ENCODE data around the gene ERBB4.

The ERBB4 gene

GRCh38 chr2:212426637-212427412, 111.8 kb downstream of the ERBB4 start:
- Mint-ChIP-seq H3K4me1 (ENCODE audit: low read depth) (no peaks in the 10 kb centered on the region), H3K27ac (no peak overlapping the region), H3K27me3 (no peaks in the 10 kb centered on the region), H3K36me3 (no peaks in the 10 kb centered on the region), H3K4me3 (no peak overlapping the region), H3K9me3 (ENCODE audit: low read depth) (no peaks in the 10 kb centered on the region)

DNA sequence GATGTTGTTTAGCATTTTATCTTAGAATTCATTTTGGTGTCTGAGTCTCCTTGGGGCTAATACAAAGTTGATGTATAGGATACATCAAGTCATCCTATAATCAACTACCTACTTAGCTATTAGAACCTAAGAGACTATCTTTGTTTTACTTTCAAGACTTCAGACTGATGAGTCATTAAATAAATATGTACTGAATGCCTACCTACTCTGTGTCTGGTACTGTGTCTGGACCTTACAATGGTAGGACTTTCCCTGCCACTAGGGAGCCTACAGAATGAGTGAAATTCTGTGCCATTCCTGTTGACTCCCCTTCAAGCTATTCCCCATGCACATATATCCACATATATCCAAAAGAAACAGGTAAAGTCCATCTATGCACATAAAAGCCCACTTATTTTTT, 114.5 kb downstream of the ERBB4 start:
- Mint-ChIP-seq H3K4me1 (ENCODE audit: low read depth) (no peaks in the 10 kb centered on the region), H3K27me3 (no peaks in the 10 kb centered on the region), H3K36me3 (no peaks in the 10 kb centered on the region), H3K27ac (no peak overlapping the region), H3K9me3 (ENCODE audit: low read depth) (no peaks in the 10 kb centered on the region), H3K4me3 (no peak overlapping the region)

GRCh38 chr2:212423089-212423488, 115.5 kb downstream of the ERBB4 start:
- Mint-ChIP-seq H3K4me3 (no peak overlapping the region), H3K4me1 (ENCODE audit: low read depth) (no peaks in the 10 kb centered on the region), H3K36me3 (no peaks in the 10 kb centered on the region), H3K9me3 (ENCODE audit: low read depth) (no peaks in the 10 kb centered on the region), H3K27me3 (no peaks in the 10 kb centered on the region), H3K27ac (no peak overlapping the region)

GRCh38 chr2:212421556-212422334, 116.9 kb downstream of the ERBB4 start:
- Mint-ChIP-seq H3K27ac (no peak overlapping the region), H3K36me3 (no peaks in the 10 kb centered on the region), H3K9me3 (ENCODE audit: low read depth) (no peaks in the 10 kb centered on the region), H3K4me1 (ENCODE audit: low read depth) (no peaks in the 10 kb centered on the region), H3K4me3 (no peak overlapping the region), H3K27me3 (no peaks in the 10 kb centered on the region)

DNA sequence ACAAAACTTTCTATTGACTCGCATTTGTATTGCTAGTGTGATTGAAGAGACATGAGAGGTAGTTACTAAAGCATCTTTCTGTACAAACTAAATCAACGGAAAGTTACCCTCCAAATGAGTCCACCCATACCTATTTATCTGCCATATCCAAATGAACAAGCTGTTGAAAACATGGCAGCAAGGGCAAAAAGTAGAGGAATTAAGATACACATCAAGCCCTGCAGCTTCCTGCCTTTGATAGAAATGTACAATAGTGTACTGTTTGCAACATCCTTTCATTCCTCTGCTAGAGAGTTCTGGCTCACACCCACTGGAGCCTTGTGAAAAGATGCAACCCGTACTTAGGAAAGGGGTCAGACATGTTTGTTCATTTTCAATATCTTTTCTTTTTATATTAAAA, 122.5 kb downstream of the ERBB4 start:
- Mint-ChIP-seq H3K36me3 (no peaks in the 10 kb centered on the region), H3K27ac (no peak overlapping the region), H3K4me1 (ENCODE audit: low read depth) (no peaks in the 10 kb centered on the region), H3K27me3 (no peaks in the 10 kb centered on the region), H3K9me3 (ENCODE audit: low read depth) (no peaks in the 10 kb centered on the region), H3K4me3 (no peak overlapping the region)

GRCh38 chr2:212414767-212415211, 123.8 kb downstream of the ERBB4 start:
- Mint-ChIP-seq H3K4me3 (no peak overlapping the region), H3K27me3 (no peaks in the 10 kb centered on the region), H3K36me3 (no peaks in the 10 kb centered on the region), H3K4me1 (ENCODE audit: low read depth) (no peaks in the 10 kb centered on the region), H3K27ac (no peak overlapping the region), H3K9me3 (ENCODE audit: low read depth) (no peaks in the 10 kb centered on the region)

DNA sequence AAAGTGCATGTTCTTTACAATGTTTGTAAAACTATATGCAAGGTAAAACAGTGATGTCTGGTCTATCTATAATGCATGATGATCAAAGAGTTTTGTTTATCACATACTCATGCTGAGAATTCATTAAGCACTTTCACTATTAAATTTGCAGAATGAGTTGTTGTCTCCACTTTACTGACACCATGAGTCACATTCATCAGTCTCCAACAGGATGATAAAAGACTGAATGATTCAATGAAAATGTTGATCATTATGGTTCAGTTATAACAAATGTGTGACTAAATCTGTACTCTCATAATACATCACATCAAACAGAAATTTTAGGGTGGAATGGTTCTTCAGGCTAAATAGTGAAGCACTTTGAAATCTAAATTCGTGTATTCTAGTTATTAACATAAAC, 129.0 kb downstream of the ERBB4 start:
- no peaks in the 10 kb centered on the region for H3K4me1 Mint-ChIP-seq (ENCODE audit: low read depth)
- no peak overlapping the region for H3K4me3 Mint-ChIP-seq
- H3K27me3 Mint-ChIP-seq, result no peaks in the 10 kb centered on the region
- no peaks in the 10 kb centered on the region for H3K36me3 Mint-ChIP-seq
- H3K27ac Mint-ChIP-seq, result no peak overlapping the region
- peaks cover 5% of the 10 kb centered on the region for H3K9me3 Mint-ChIP-seq (ENCODE audit: low read depth)

GRCh38 chr2:212408524-212408923, 130.1 kb downstream of the ERBB4 start:
- Mint-ChIP-seq H3K9me3 (ENCODE audit: low read depth) (peaks cover 10% of the 10 kb centered on the region), H3K4me3 (no peak overlapping the region), H3K36me3 (no peaks in the 10 kb centered on the region), H3K4me1 (ENCODE audit: low read depth) (no peaks in the 10 kb centered on the region), H3K27me3 (no peaks in the 10 kb centered on the region), H3K27ac (no peak overlapping the region)

GRCh38 chr2:212406716-212407115, 131.9 kb downstream of the ERBB4 start:
- H3K4me3 Mint-ChIP-seq, result no peak overlapping the region
- H3K4me1 Mint-ChIP-seq (ENCODE audit: low read depth), result no peaks in the 10 kb centered on the region
- H3K9me3 Mint-ChIP-seq (ENCODE audit: low read depth), result peaks cover 10% of the 10 kb centered on the region
- no peak overlapping the region for H3K27ac Mint-ChIP-seq
- H3K36me3 Mint-ChIP-seq, result no peaks in the 10 kb centered on the region
- H3K27me3 Mint-ChIP-seq, result no peaks in the 10 kb centered on the region

DNA sequence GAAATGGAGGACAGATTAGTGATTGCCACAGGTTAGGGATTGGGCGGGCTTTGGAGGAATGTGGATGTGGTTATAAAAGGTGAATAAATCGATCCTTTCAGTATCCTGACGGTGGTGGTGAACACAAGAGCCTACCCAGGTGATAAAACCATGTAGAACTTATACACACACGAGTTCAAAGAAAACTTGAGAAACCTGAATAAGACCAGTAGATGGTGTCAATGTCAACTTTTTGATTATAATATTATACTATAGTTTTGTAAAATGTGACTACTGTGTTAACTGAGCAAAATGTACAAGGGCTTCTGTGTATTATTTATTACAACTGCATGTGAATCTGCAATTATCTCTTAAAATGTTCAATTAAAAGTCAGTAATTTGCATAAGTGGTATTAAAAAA, 136.3 kb downstream of the ERBB4 start:
- Mint-ChIP-seq H3K27ac (no peak overlapping the region), H3K9me3 (ENCODE audit: low read depth) (peaks cover 10% of the 10 kb centered on the region), H3K4me1 (ENCODE audit: low read depth) (no peaks in the 10 kb centered on the region), H3K4me3 (no peak overlapping the region), H3K36me3 (no peaks in the 10 kb centered on the region), H3K27me3 (no peaks in the 10 kb centered on the region)

GRCh38 chr2:212398316-212398715, 140.3 kb downstream of the ERBB4 start:
- Mint-ChIP-seq H3K4me3 (no peak overlapping the region), H3K9me3 (ENCODE audit: low read depth) (no peaks in the 10 kb centered on the region), H3K4me1 (ENCODE audit: low read depth) (no peaks in the 10 kb centered on the region), H3K27me3 (no peaks in the 10 kb centered on the region), H3K36me3 (no peaks in the 10 kb centered on the region), H3K27ac (no peak overlapping the region)

DNA sequence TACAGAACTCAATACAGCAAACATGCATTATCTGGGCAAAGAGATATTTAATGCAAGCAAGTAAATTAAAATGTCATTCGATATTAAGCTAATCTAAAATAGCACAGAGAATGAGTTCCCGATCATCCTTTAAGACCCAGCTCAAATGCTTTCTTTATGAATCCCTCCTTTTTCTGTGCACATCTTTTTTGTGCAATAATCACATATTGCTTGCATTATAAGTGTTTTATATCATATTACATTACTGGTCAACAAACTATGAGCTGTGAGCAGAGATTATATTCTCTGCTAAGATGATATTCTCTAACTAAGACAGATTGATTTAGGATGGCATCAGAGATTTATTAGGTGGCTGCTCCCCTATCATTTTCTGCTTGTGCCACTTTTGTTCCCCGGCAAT, 146.1 kb downstream of the ERBB4 start:
- Mint-ChIP-seq H3K4me3 (no peak overlapping the region), H3K27me3 (no peaks in the 10 kb centered on the region), H3K36me3 (no peaks in the 10 kb centered on the region), H3K9me3 (ENCODE audit: low read depth) (no peaks in the 10 kb centered on the region), H3K27ac (no peak overlapping the region), H3K4me1 (ENCODE audit: low read depth) (no peaks in the 10 kb centered on the region)

- H3K4me1 Mint-ChIP-seq (ENCODE audit: low read depth), result no peaks in the 10 kb centered on the region
Measured at GRCh38 chr2:212392043-212392442, 146.6 kb downstream of the ERBB4 start.

DNA sequence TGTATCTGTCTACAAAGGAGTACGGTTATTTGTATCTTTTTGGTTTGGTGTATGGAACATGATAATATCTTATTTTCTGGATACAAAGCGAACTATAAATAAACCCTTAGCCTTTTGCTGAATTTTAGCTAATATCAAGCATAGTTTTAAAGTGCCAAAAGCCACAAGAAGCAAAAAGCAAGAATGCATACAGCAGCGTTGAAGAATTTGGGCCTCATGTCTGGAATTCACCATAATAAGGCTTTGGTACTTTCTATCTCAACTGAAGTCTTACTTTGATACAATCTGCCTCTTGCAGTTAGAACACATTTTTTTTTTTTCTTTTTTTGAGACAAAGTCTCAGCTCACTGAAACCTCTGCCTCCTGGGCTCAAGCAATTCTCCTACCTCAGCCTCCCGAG, 151.5 kb downstream of the ERBB4 start:
- Mint-ChIP-seq H3K4me3 (no peak overlapping the region), H3K9me3 (ENCODE audit: low read depth) (no peaks in the 10 kb centered on the region), H3K4me1 (ENCODE audit: low read depth) (no peaks in the 10 kb centered on the region), H3K27ac (no peak overlapping the region), H3K27me3 (no peaks in the 10 kb centered on the region), H3K36me3 (no peaks in the 10 kb centered on the region)

More at GRCh38 chr2:212392043-212392442, 146.6 kb downstream of the ERBB4 start:
- Mint-ChIP-seq H3K9me3 (ENCODE audit: low read depth) (no peaks in the 10 kb centered on the region), H3K36me3 (no peaks in the 10 kb centered on the region), H3K27me3 (no peaks in the 10 kb centered on the region), H3K27ac (no peak overlapping the region), H3K4me3 (no peak overlapping the region)

DNA sequence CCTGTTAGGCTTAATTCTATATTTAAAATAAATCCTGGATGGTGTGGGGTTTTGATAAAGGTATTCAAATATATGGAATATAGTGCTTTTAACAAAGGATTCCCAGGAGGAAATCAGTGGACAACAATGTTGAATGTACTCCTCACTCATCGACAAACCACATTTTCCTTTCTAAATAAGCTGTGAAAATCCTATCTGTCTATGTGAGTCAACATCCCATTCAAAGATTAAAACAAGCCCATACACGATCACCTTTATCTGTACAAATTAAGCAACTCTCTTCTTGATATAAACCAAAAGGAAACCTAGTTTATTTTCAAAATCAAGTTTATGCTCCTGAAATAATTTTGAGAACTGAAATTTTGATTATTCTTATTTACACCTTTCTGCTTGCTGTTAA, 153.4 kb downstream of the ERBB4 start:
- Mint-ChIP-seq H3K4me1 (ENCODE audit: low read depth) (no peaks in the 10 kb centered on the region), H3K27ac (no peak overlapping the region), H3K9me3 (ENCODE audit: low read depth) (no peaks in the 10 kb centered on the region), H3K27me3 (no peaks in the 10 kb centered on the region), H3K4me3 (no peak overlapping the region), H3K36me3 (no peaks in the 10 kb centered on the region)
